ENCODE results near the gene ADAT1.

- TF ChIP-seq CTCF (IDR thresholded peaks at IDR 0.05) (no peak), POLR2A (IDR thresholded peaks at IDR 0.05) (no peak), EP300 (IDR thresholded peaks at IDR 0.05) (no peak)
Observed at GRCh38 chr16:75593308-75593707, 29.8 kb downstream of the ADAT1 start.
